Naive thymus-derived CD4-positive, alpha-beta T cell (primary cell): ENCODE results near the gene TBC1D2. TPM values are rescaled to one million over a fixed set of nuclear protein-coding genes. Genes with fewer than 3 reads are reported as not detected.

ENCODE experiments used
- ATAC-seq: fragments of 150-1000 bp; cut with Tn5 transposase; 2 replicates; pipeline ENCODE4 v1.10.0; 2021; ENCODE audit warnings: mild to moderate bottlenecking, moderate library complexity
- CTCF ChIA-PET: fragments of 350-600 bp; sonication (Branson Sonifier 250); formaldehyde crosslinking; loops from one replicate; lab custom pipeline; 2021; ENCODE audit warnings: antibody characterized with exemption; lab: Charles Lee
- POLR2A ChIA-PET: fragments of 350-600 bp; sonication (Branson Sonifier 250); formaldehyde crosslinking; loops from one replicate; lab custom pipeline; 2021; ENCODE audit warnings: antibody characterized with exemption, inconsistent platforms; lab: Charles Lee
- DNase-seq, 9 donors: peaks; one replicate each; pipeline versions ENCODE4 v3.0.0 to v3.0.0-alpha.2; 2020 to 2022; ENCODE audit warnings: mixed read lengths in 1 of 9
- H3K27ac ChIP-seq: one replicate; pipeline ENCODE4 v1.7.0; 2013; ENCODE audit warnings: mild to moderate bottlenecking, low read depth, low read length, moderate library complexity
- H3K27me3 ChIP-seq, 2 donors: one replicate each; pipeline ENCODE4 v1.7.0; 2013; ENCODE audit warnings: low read length in 2 of 2, mild to moderate bottlenecking in 2 of 2, moderate library complexity in 2 of 2; ENCODE audit not compliant: control insufficient read depth in 2 of 2, insufficient read depth in 2 of 2
- H3K36me3 ChIP-seq, 3 experiments: 1 replicate in 2 of 3; 2 replicates in 1 of 3; pipeline ENCODE4 v1.7.0; 2013; ENCODE audit warnings: low read length in 3 of 3, mild to moderate bottlenecking in 3 of 3, moderate library complexity in 1 of 3; ENCODE audit not compliant: insufficient read depth in 3 of 3, control insufficient read depth in 2 of 3
- H3K4me1 ChIP-seq, 2 donors: one replicate each; pipeline ENCODE4 v1.7.0; 2013; ENCODE audit warnings: low read length in 2 of 2, mild to moderate bottlenecking in 2 of 2, moderate library complexity in 1 of 2; ENCODE audit not compliant: control insufficient read depth in 2 of 2, insufficient read depth in 2 of 2
- H3K4me3 ChIP-seq: 2 replicates; pipeline ENCODE4 v1.7.0; 2013; ENCODE audit warnings: mild to moderate bottlenecking, low read length
- H3K9me3 ChIP-seq, 3 experiments: 1 replicate in 2 of 3; 2 replicates in 1 of 3; pipeline ENCODE4 v1.7.0; 2013; ENCODE audit warnings: low read length in 3 of 3; ENCODE audit not compliant: control insufficient read depth in 2 of 3
- H3K27ac Mint-ChIP-seq, 9 donors: one replicate each; pipeline ENCODE4 v1.8.0; 2020 to 2022; ENCODE audit warnings: mixed read lengths in 9 of 9, mild to moderate bottlenecking in 8 of 9, moderate library complexity in 5 of 9, inconsistent platforms in 2 of 9
- H3K27me3 Mint-ChIP-seq, 5 donors: one replicate each; pipeline ENCODE4 v1.8.0; 2021 to 2022; ENCODE audit warnings: mixed read lengths in 5 of 5, mild to moderate bottlenecking in 1 of 5
- H3K36me3 Mint-ChIP-seq, 5 donors: one replicate each; pipeline ENCODE4 v1.8.0; 2020 to 2022; ENCODE audit warnings: mixed read lengths in 5 of 5, mild to moderate bottlenecking in 3 of 5, inconsistent platforms in 1 of 5
- H3K4me1 Mint-ChIP-seq, 7 donors: one replicate each; pipeline ENCODE4 v1.8.0; 2020 to 2022; ENCODE audit warnings: mixed read lengths in 7 of 7, mild to moderate bottlenecking in 3 of 7, inconsistent platforms in 1 of 7
- H3K4me3 Mint-ChIP-seq, 10 donors: one replicate each; pipeline ENCODE4 v1.8.0; 2020 to 2022; ENCODE audit warnings: mild to moderate bottlenecking in 10 of 10, mixed read lengths in 10 of 10, moderate library complexity in 6 of 10, inconsistent platforms in 2 of 10
- H3K9me3 Mint-ChIP-seq, 11 donors: one replicate each; pipeline ENCODE4 v1.8.0; 2020 to 2022; ENCODE audit warnings: mixed read lengths in 11 of 11, mild to moderate bottlenecking in 4 of 11, inconsistent platforms in 1 of 11, moderate library complexity in 1 of 11
- intact Hi-C, 2 donors: fragments of 100-400 bp; cut with micrococcal nuclease; formaldehyde crosslinking; loops; one replicate each; pipeline ENCODE4 v1.15.1; 2023
- polyA plus RNA-seq, 2 donors: library from polyadenylated mRNA; unstranded; fragments of 300-500 nt; fragmentation: Illumina TruSeq; gene quantifications; one replicate each; pipeline ENCODE4 v1.2.3, GENCODE V29; 2021
- total RNA-seq, 6 experiments: library from RNA in 5 of 6; stranded (reverse) in 5 of 6; gene quantifications; 1 replicate in 5 of 6; 2 replicates in 1 of 6; pipeline ENCODE4 v1.2.3 and lab custom pipeline; 2021 to 2026

The TBC1D2 gene
- total and polyA plus RNA-seq, 7 experiments from 2014 or later = 3.3 to 16.6 (median 8.8) TPM

DNA sequence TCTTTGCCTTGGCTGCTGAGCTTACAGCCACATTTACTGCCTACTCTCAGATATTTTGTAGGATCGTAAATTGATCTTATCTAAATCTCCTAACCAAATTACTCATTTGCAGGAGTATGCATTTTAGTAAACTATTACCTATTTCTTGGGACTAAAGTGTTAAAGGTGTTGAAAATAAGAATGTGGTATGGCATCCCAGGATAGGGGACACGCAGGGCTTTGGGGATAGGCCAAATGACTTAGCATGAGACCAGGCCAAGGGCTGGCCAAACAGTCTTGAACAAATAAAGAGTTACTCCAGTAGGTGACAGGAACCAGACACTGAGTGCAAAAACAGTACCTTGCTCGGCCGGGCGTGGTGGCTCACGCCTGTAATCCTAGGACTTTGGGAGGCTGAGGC lies 25.1 kb downstream of the TBC1D2 start:
- Histone ChIP-seq H3K36me3 (peaks cover 0 to 74% (median 0%) of the 10 kb centered on the region in 3 experiments), H3K4me1 (no peaks in the 10 kb centered on the region), H3K9me3 (no peaks in the 10 kb centered on the region), H3K4me3 (no peak overlapping the region), H3K27me3 (no peaks in the 10 kb centered on the region), H3K27ac (no peak overlapping the region)
- H3K36me3 Mint-ChIP-seq = peaks cover 2 to 64% (median 9%) of the 10 kb centered on the region in 5 donors
- no peaks in the 10 kb centered on the region for H3K4me1 Mint-ChIP-seq
- ATAC-seq (no peak), DNase-seq (no peak)
- H3K4me3 Mint-ChIP-seq = no peak overlapping the region
- POLR2A ChIA-PET = no interaction called here
- CTCF ChIA-PET = interaction anchor here (0.6 kb wide), 1 partner anchor 8 kb away, joined by 3 read pairs; no protein-coding TSS in a partner anchor
- no peaks in the 10 kb centered on the region for H3K27me3 Mint-ChIP-seq
- peaks cover 0 to 2% (median 0%) of the 10 kb centered on the region in 11 donors for H3K9me3 Mint-ChIP-seq
- intact Hi-C loops = no loop called here
- H3K27ac Mint-ChIP-seq = peak overlapping the region in 1 of 9 donors; percentile 19

GRCh38 chr9:98229620-98230019 lies 25.8 kb downstream of the TBC1D2 start:
- H3K9me3 Mint-ChIP-seq = no peaks in the 10 kb centered on the region
- CTCF ChIA-PET = no interaction called here
- POLR2A ChIA-PET = interaction anchor here (0.7 kb wide), 1 partner anchor 9 kb away, joined by 4 read pairs; no protein-coding TSS in a partner anchor

GRCh38 chr9:98229090-98229395 lies 26.4 kb downstream of the TBC1D2 start:
- Histone ChIP-seq H3K27me3 (no peaks in the 10 kb centered on the region), H3K4me3 (no peak overlapping the region), H3K36me3 (peaks cover 0 to 71% (median 0%) of the 10 kb centered on the region in 3 experiments), H3K27ac (no peak overlapping the region), H3K4me1 (no peaks in the 10 kb centered on the region), H3K9me3 (no peaks in the 10 kb centered on the region)
- no peak for DNase-seq
- no peak for ATAC-seq
- Mint-ChIP-seq H3K4me3 (no peak overlapping the region), H3K4me1 (no peaks in the 10 kb centered on the region), H3K27ac (no peak overlapping the region), H3K9me3 (no peaks in the 10 kb centered on the region), H3K36me3 (peaks cover 2 to 55% (median 9%) of the 10 kb centered on the region in 5 donors), H3K27me3 (no peaks in the 10 kb centered on the region)
- intact Hi-C loops = no loop called here
- ChIA-PET POLR2A (interaction anchor here (0.7 kb wide), 1 partner anchor 9 kb away, joined by 4 read pairs; no protein-coding TSS in a partner anchor), CTCF (no interaction called here)

More at GRCh38 chr9:98229620-98230019, 25.8 kb downstream of the TBC1D2 start:
- H3K4me1 ChIP-seq = no peaks in the 10 kb centered on the region
- no peaks in the 10 kb centered on the region for H3K4me1 Mint-ChIP-seq
- H3K27me3 ChIP-seq = no peaks in the 10 kb centered on the region
- H3K36me3 ChIP-seq = peaks cover 0 to 76% (median 0%) of the 10 kb centered on the region in 3 experiments
- H3K27ac Mint-ChIP-seq = no peak overlapping the region
- H3K9me3 ChIP-seq = no peaks in the 10 kb centered on the region
- peaks cover 2 to 59% (median 9%) of the 10 kb centered on the region in 5 donors for H3K36me3 Mint-ChIP-seq
- H3K27me3 Mint-ChIP-seq = no peaks in the 10 kb centered on the region
- ATAC-seq (no peak), DNase-seq (no peak)
- H3K27ac ChIP-seq = no peak overlapping the region
- no peak overlapping the region for H3K4me3 ChIP-seq
- intact Hi-C loops = no loop called here
- H3K4me3 Mint-ChIP-seq = no peak overlapping the region

GRCh38 chr9:98228392-98229089 lies 26.9 kb downstream of the TBC1D2 start:
- no peaks in the 10 kb centered on the region for H3K27me3 ChIP-seq
- Mint-ChIP-seq H3K9me3 (no peaks in the 10 kb centered on the region), H3K4me3 (no peak overlapping the region), H3K27me3 (no peaks in the 10 kb centered on the region), H3K36me3 (peaks cover 1 to 50% (median 9%) of the 10 kb centered on the region in 5 donors), H3K4me1 (peaks cover 0 to 2% (median 0%) of the 10 kb centered on the region in 7 donors), H3K27ac (no peak overlapping the region)
- no peak overlapping the region for H3K27ac ChIP-seq
- ATAC-seq = no peak
- no peaks in the 10 kb centered on the region for H3K9me3 ChIP-seq
- DNase-seq = no peak
- POLR2A ChIA-PET = no interaction called here
- CTCF ChIA-PET = no interaction called here
- H3K4me3 ChIP-seq = no peak overlapping the region
- intact Hi-C loops = no loop called here
- peaks cover 0 to 68% (median 0%) of the 10 kb centered on the region in 3 experiments for H3K36me3 ChIP-seq
- no peaks in the 10 kb centered on the region for H3K4me1 ChIP-seq

DNA sequence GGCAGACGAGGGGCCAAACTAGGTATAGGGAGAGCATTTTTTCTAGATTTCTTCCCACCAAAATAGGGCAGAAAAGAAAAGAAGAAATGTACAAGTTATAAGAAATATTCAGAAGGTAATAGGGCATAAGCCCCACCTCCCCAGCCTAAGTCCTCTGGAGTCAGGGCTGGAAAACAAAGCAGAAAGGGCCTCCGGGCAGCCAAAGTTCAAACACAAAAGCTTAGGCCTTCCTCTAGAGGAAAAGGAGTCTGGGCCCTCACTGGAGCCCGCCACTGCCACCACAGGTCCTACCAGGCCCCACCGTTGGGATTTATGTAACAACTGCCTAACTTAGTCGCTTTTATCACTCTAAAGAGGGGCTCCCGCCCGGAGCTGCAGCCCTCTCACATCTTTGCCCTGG lies 27.6 kb downstream of the TBC1D2 start:
- intact Hi-C loops = no loop called here
- Histone ChIP-seq H3K4me1 (no peaks in the 10 kb centered on the region), H3K9me3 (no peaks in the 10 kb centered on the region), H3K27ac (no peak overlapping the region), H3K27me3 (no peaks in the 10 kb centered on the region), H3K4me3 (no peak overlapping the region), H3K36me3 (peaks cover 0 to 63% (median 0%) of the 10 kb centered on the region in 3 experiments)
- H3K4me1 Mint-ChIP-seq = peaks cover 0 to 7% (median 4%) of the 10 kb centered on the region in 7 donors
- ATAC-seq (no peak), DNase-seq (no peak)
- H3K4me3 Mint-ChIP-seq = no peak overlapping the region
- ChIA-PET CTCF (interaction anchor here (0.5 kb wide), 1 partner anchor 339 kb away, joined by 3 read pairs; no protein-coding TSS in a partner anchor), POLR2A (no interaction called here)
- no peaks in the 10 kb centered on the region for H3K27me3 Mint-ChIP-seq
- H3K27ac Mint-ChIP-seq = peak overlapping the region in 1 of 9 donors; percentile 51
- peaks cover 2 to 49% (median 13%) of the 10 kb centered on the region in 5 donors for H3K36me3 Mint-ChIP-seq
- H3K9me3 Mint-ChIP-seq = no peaks in the 10 kb centered on the region

GRCh38 chr9:98226957-98227356 lies 28.5 kb downstream of the TBC1D2 start:
- Histone ChIP-seq H3K27ac (no peak overlapping the region), H3K4me1 (no peaks in the 10 kb centered on the region), H3K36me3 (peaks cover 0 to 54% (median 0%) of the 10 kb centered on the region in 3 experiments), H3K4me3 (no peak overlapping the region), H3K27me3 (no peaks in the 10 kb centered on the region), H3K9me3 (no peaks in the 10 kb centered on the region)
- DNase-seq (no peak), ATAC-seq (no peak)
- H3K27ac Mint-ChIP-seq = no peak overlapping the region
- intact Hi-C loops = no loop called here
- H3K4me3 Mint-ChIP-seq = no peak overlapping the region
- peaks cover 5 to 55% (median 18%) of the 10 kb centered on the region in 5 donors for H3K36me3 Mint-ChIP-seq
- H3K4me1 Mint-ChIP-seq = peaks cover 0 to 8% (median 5%) of the 10 kb centered on the region in 7 donors
- CTCF ChIA-PET = interaction anchor here (0.5 to 0.7 kb wide), 3 partner anchors 20 to 185 kb away, joined by 3 to 4 read pairs (median 4); no protein-coding TSS in a partner anchor
- H3K9me3 Mint-ChIP-seq = no peaks in the 10 kb centered on the region
- no peaks in the 10 kb centered on the region for H3K27me3 Mint-ChIP-seq
- POLR2A ChIA-PET = no interaction called here
